Measurements from ENCODE around the gene TAPT1. TPM values are rescaled to one million over a fixed set of nuclear protein-coding genes. Genes with fewer than 3 reads are reported as not detected.

Gene TAPT1
- total RNA-seq, 2 experiments from 2014 or later: 31.9 to 34.3 TPM

DNA sequence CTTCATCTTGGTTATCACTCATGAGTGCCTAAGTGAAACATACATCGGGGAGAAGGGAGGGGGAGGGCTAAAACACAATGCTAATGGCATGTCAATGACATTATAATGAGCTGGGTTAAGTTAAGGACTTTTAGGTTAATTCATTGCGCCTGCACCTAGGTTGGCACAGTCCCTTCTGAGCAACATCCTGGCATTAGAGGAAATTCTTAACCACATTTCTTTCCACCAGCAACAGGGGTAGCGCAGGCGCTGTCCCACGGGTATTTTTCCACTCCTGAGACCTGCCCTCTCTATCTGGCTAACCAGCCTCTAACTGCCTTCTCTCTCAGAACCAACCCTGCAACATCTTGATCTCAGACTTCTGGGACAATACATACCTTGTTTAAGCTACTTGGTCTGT, 103.5 kb downstream of the TAPT1 start:
- peak; percentile 66 for ATAC-seq
- Mint-ChIP-seq H3K9me3 (ENCODE audit: insufficient read depth) (no peaks in the 10 kb centered on the region), H3K4me1 (ENCODE audit: low read depth) (peaks cover 17% of the 10 kb centered on the region), H3K4me3 (no peak overlapping the region), H3K27me3 (ENCODE audit: low read depth) (no peaks in the 10 kb centered on the region), H3K36me3 (ENCODE audit: low read depth) (no peaks in the 10 kb centered on the region), H3K27ac (no peak overlapping the region)
- ChIA-PET POLR2A (no interaction called here), CTCF (interaction anchor here (0.8 to 2.0 kb wide), 3 partner anchors 83 to 142 kb away, joined by 3 to 4 read pairs (median 4); no protein-coding TSS in a partner anchor)
- DNase-seq: peak; percentile 32

DNA sequence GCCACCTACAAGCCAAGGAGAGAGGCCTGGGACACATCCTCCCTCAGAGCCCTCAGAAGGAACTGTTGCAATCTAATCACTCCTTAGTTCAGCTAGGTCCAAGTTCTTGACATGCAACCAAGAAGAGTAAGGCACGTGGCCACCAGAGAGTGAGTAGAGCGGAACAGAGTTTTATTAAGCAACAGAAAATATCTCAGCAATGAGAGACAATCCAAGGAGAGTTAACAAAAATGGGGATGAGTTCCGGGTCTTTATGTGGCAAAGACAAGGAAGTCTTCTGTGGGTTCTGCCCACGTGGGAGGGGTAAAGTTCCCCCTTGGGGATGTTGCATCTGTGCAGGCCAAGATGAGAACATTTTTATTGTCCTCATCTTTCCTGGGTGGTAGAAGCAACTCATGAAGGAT, 104.0 kb downstream of the TAPT1 start:
- no peaks in the 10 kb centered on the region for H3K36me3 Mint-ChIP-seq (ENCODE audit: low read depth)
- POLR2A ChIA-PET: no interaction called here
- ATAC-seq: no peak
- H3K27me3 Mint-ChIP-seq (ENCODE audit: low read depth): no peaks in the 10 kb centered on the region
- no peak for DNase-seq
- no peaks in the 10 kb centered on the region for H3K9me3 Mint-ChIP-seq (ENCODE audit: insufficient read depth)
- CTCF ChIA-PET: interaction anchor here (1.0 kb wide), 1 partner anchor 83 kb away, joined by 4 read pairs; no protein-coding TSS in a partner anchor
- H3K27ac Mint-ChIP-seq: no peak overlapping the region
- H3K4me3 Mint-ChIP-seq: no peak overlapping the region
- peaks cover 17% of the 10 kb centered on the region for H3K4me1 Mint-ChIP-seq (ENCODE audit: low read depth)

DNA sequence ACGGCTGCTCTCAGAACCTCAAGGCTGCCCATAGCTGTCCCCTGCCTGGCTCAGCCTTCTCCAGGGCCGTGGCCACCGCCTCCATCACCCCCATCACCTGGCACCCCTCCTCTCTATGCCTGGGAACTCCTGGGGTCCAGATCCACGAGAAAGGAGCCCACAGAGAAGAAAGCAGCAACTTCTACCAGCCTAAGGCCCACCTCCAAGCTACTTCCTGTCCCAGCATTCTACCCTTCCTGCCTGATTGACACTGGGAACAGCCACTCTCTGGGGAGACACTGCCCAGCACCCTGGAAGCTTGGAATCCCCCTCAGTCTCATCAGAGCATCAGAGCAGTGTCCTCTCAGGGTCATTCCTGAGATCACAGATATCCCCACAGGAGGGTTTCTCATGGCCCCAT, 105.6 kb downstream of the TAPT1 start:
- no peak overlapping the region for H3K4me3 Mint-ChIP-seq
- H3K9me3 Mint-ChIP-seq (ENCODE audit: insufficient read depth): no peaks in the 10 kb centered on the region
- no peaks in the 10 kb centered on the region for H3K36me3 Mint-ChIP-seq (ENCODE audit: low read depth)
- CTCF ChIA-PET: no interaction called here
- ATAC-seq (no peak), DNase-seq (no peak)
- POLR2A ChIA-PET: no interaction called here
- no peaks in the 10 kb centered on the region for H3K27me3 Mint-ChIP-seq (ENCODE audit: low read depth)
- no peak overlapping the region for H3K27ac Mint-ChIP-seq
- peaks cover 17% of the 10 kb centered on the region for H3K4me1 Mint-ChIP-seq (ENCODE audit: low read depth)

DNA sequence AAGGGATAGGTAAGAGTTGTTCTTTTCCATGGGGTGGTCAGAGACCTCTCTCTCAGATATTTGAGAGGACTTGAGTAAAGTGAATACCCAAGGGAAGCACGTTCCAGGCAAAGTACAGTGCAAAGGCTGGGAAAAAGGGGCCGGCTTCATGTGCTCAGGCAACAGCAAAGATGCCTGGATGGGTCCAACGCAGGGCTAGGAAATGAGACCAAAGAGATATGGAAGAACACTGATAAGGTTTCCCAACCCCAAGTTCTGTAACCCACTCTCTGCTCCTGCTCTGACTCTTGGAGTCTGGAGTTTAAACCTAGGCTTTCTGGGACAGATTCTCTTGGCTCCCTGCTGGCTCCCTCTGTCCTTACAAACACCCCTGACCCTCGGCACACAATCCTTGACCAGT, 106.3 kb downstream of the TAPT1 start:
- Mint-ChIP-seq H3K9me3 (ENCODE audit: insufficient read depth) (no peaks in the 10 kb centered on the region), H3K27me3 (ENCODE audit: low read depth) (no peaks in the 10 kb centered on the region), H3K4me1 (ENCODE audit: low read depth) (peaks cover 17% of the 10 kb centered on the region), H3K36me3 (ENCODE audit: low read depth) (no peaks in the 10 kb centered on the region), H3K27ac (no peak overlapping the region), H3K4me3 (no peak overlapping the region)
- DNase-seq (no peak), ATAC-seq (no peak)
- POLR2A ChIA-PET: no interaction called here
- CTCF ChIA-PET: no interaction called here

DNA sequence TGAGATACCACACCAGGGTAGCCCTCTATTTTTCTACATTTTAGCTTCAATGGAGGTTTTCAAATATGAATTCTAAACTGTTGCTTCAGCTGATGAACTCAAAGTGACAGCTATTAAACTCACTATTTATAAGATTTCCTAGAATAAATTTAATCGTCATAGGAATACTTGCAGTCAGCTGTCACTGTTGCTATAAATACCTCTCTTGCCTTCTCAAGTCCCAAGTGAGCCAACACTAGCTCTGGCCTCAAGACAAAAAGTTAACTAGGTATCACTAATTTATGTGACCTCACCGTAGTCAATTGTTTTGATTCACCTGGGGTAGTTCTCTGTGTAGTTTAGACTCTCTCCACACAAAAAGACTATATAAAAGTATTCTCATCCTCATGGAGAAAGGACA, 108.2 kb downstream of the TAPT1 start:
- Mint-ChIP-seq H3K27me3 (ENCODE audit: low read depth) (no peaks in the 10 kb centered on the region), H3K27ac (no peak overlapping the region), H3K4me3 (no peak overlapping the region), H3K36me3 (ENCODE audit: low read depth) (no peaks in the 10 kb centered on the region), H3K4me1 (ENCODE audit: low read depth) (peaks cover 12% of the 10 kb centered on the region), H3K9me3 (ENCODE audit: insufficient read depth) (no peaks in the 10 kb centered on the region)
- ATAC-seq (no peak), DNase-seq (no peak)
- ChIA-PET POLR2A (no interaction called here), CTCF (interaction anchor here (1.2 kb wide), 1 partner anchor 15 kb away, joined by 3 read pairs; no protein-coding TSS in a partner anchor)

DNA sequence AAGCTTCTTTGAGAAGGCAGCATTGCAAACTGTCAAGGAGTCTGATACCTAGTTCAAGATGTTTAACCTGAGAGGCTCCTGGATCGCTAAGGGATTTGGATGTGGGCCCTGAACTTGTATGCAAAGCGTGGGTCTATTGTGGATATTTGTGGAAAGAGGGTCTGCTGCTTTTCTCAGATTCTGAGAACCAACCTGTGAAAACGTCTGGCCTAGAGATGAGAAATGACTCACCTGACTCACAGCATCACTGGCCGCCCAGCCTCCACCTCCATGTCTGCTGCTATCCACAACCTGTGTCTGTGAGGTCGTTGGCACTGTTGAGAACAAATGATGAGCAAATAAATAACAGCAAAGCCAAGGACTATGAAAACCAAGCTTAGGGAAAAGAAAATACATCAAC, 109.1 kb downstream of the TAPT1 start:
- Mint-ChIP-seq H3K4me3 (no peak overlapping the region), H3K36me3 (ENCODE audit: low read depth) (no peaks in the 10 kb centered on the region), H3K9me3 (ENCODE audit: insufficient read depth) (no peaks in the 10 kb centered on the region), H3K27me3 (ENCODE audit: low read depth) (peaks cover 2% of the 10 kb centered on the region), H3K4me1 (ENCODE audit: low read depth) (peaks cover 3% of the 10 kb centered on the region), H3K27ac (no peak overlapping the region)
- no peak for ATAC-seq
- CTCF ChIA-PET: no interaction called here
- POLR2A ChIA-PET: no interaction called here
- no peak for DNase-seq

DNA sequence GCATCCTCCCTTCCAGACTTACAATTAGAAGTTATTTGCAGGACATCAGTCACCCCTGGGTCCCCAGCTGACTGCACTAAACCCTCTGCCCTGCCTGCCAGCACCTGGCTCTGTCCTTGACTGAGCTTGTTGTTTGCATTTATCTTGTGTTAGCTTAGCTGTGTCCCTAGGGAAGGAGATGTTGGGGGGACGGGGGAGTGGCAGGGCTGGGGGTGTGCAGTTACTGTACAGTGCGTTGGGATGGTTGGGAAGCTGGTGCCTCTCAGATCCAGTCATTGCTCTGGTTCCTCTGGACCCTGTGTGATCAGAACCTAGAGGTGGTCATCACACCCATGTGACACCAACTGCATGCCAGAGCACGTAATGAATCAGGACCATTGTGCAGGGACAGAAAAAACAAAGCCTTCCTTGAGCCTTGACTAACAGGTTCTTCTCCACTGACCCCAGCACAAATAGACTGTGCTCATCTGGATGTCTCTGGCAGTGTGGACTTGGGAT, 109.7 kb downstream of the TAPT1 start:
- Mint-ChIP-seq H3K4me3 (no peak overlapping the region), H3K27ac (no peak overlapping the region), H3K4me1 (ENCODE audit: low read depth) (no peaks in the 10 kb centered on the region), H3K27me3 (ENCODE audit: low read depth) (peaks cover 4% of the 10 kb centered on the region), H3K36me3 (ENCODE audit: low read depth) (no peaks in the 10 kb centered on the region), H3K9me3 (ENCODE audit: insufficient read depth) (no peaks in the 10 kb centered on the region)
- ChIA-PET POLR2A (no interaction called here), CTCF (no interaction called here)
- no peak for ATAC-seq
- no peak for DNase-seq

DNA sequence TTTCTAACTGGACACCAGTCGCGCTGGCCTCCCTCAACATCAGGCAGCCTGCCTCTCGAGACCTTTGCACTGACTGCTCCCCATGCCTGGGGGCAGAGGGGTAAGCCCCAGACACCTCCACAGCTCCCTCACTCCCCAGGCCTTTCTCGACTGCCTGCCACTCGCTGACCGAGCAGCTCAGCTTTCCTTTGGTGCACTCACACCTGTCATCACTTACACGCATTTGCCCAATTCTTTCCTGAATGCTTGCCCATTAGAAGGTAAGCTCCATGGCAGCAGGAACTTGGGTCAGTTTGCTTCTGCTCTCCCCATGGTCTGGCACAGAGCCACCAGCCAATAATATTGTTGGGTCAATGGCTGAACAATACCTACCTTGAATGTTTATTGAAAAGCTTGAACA, 110.3 kb downstream of the TAPT1 start:
- no peak overlapping the region for H3K4me3 Mint-ChIP-seq
- ATAC-seq (no peak), DNase-seq (no peak)
- H3K9me3 Mint-ChIP-seq (ENCODE audit: insufficient read depth): no peaks in the 10 kb centered on the region
- no peaks in the 10 kb centered on the region for H3K36me3 Mint-ChIP-seq (ENCODE audit: low read depth)
- ChIA-PET CTCF (no interaction called here), POLR2A (no interaction called here)
- H3K27ac Mint-ChIP-seq: no peak overlapping the region
- peaks cover 4% of the 10 kb centered on the region for H3K27me3 Mint-ChIP-seq (ENCODE audit: low read depth)
- no peaks in the 10 kb centered on the region for H3K4me1 Mint-ChIP-seq (ENCODE audit: low read depth)

DNA sequence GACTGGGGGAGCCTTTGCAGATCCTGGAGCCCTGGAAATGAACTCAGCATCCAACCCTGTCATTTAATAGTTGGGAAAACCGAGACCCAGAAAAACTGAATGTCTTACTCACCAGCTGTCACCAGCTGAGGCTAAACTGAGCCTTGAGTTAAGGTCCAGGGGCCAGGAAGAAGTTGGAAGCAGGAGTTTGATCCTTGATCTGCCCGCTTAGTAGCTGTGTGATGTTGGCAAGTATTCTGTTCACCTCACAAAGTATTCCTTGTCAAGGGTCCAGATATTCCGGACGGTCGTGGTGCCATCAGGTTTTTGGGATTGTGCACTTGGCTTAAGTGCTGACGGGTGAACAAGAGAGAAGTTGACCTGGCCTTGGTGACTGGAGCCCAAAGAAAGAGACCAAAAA, 111.7 kb downstream of the TAPT1 start:
- Mint-ChIP-seq H3K27me3 (ENCODE audit: low read depth) (peaks cover 4% of the 10 kb centered on the region), H3K27ac (no peak overlapping the region), H3K4me3 (no peak overlapping the region), H3K9me3 (ENCODE audit: insufficient read depth) (no peaks in the 10 kb centered on the region), H3K36me3 (ENCODE audit: low read depth) (no peaks in the 10 kb centered on the region), H3K4me1 (ENCODE audit: low read depth) (no peaks in the 10 kb centered on the region)
- no peak for ATAC-seq
- CTCF ChIA-PET: interaction anchor here (0.5 kb wide), 1 partner anchor 41 kb away, joined by 3 read pairs; no protein-coding TSS in a partner anchor
- DNase-seq: no peak
- POLR2A ChIA-PET: no interaction called here

DNA sequence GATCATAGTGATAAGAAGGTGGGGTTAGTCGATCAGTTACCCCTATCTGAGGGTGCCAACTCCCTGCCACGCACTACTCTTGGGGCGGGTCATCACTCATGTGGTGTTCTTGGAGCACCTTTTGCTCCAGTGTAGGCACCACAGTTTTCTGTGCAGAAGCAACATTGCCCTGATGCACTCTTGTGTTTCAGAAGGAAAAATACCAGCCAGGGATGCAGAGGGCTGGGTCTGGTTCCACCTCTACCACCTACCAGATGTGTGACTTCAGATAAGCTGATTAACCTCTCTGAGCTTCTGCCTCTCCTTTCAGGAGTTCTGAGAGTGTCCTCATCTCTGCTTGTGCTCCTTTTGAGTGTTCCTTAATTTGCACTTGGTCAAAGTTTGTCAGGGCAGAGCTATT, 112.5 kb downstream of the TAPT1 start:
- POLR2A ChIA-PET: interaction anchor here (0.6 kb wide), 1 partner anchor 1162 kb away, joined by 3 read pairs; no protein-coding TSS in a partner anchor
- no peak overlapping the region for H3K4me3 Mint-ChIP-seq
- no peaks in the 10 kb centered on the region for H3K9me3 Mint-ChIP-seq (ENCODE audit: insufficient read depth)
- no peaks in the 10 kb centered on the region for H3K4me1 Mint-ChIP-seq (ENCODE audit: low read depth)
- no peak for ATAC-seq
- no peak for DNase-seq
- H3K27ac Mint-ChIP-seq: no peak overlapping the region
- H3K27me3 Mint-ChIP-seq (ENCODE audit: low read depth): peaks cover 4% of the 10 kb centered on the region
- CTCF ChIA-PET: no interaction called here
- H3K36me3 Mint-ChIP-seq (ENCODE audit: low read depth): no peaks in the 10 kb centered on the region

DNA sequence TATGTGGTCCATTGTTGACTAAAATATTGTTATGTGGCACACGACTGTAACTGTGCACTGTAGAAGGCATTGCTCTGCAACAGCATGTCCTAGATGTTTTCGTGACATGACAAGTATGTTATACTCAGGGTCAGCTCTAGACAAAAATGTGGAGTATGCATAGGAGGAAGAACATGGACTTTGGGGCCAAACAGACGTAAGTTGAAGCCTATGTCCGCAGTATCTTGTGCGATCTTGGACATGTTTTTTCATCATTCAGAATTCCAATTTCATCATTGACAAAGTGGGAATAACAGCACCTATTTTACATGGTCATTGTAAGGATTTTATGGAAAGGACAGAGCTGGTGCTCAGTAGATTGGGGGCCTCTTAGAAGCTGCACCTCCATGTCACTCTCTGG, 114.7 kb downstream of the TAPT1 start:
- Mint-ChIP-seq H3K4me3 (no peak overlapping the region), H3K36me3 (ENCODE audit: low read depth) (no peaks in the 10 kb centered on the region), H3K27ac (no peak overlapping the region), H3K4me1 (ENCODE audit: low read depth) (no peaks in the 10 kb centered on the region), H3K9me3 (ENCODE audit: insufficient read depth) (no peaks in the 10 kb centered on the region), H3K27me3 (ENCODE audit: low read depth) (peaks cover 4% of the 10 kb centered on the region)
- ChIA-PET CTCF (no interaction called here), POLR2A (no interaction called here)
- no peak for DNase-seq
- no peak for ATAC-seq

DNA sequence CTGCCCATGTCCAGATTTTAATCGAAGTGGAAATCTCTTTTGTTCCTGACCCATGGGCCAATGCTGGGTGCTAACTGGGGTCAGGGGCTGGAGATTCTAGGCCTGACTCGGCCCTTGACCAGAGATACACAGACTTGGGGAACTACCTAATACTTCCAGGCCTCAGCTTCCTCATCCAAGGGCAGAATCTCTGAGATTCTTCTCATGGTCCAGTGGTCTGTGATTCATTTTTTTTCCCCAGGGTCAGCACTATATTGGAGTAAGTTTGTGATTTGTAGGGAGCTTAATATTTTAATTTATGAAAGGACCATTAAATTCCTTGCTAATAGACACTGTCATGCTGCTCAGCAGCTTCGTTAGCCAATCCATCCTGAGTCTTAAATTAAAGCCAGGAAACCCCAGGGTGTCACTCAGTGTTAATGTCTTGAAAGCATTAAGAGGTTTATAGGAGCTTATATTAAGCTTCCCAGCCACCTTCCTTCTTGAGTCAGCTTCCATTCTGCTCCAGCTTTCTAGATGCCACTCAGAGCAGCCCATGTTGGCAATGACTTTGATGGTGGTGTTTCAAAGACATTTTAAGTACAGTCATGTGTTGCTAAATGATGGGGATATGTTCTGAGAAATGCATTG, 115.5 kb downstream of the TAPT1 start:
- H3K4me1 Mint-ChIP-seq (ENCODE audit: low read depth): no peaks in the 10 kb centered on the region
- POLR2A ChIA-PET: no interaction called here
- no peak for ATAC-seq
- no peaks in the 10 kb centered on the region for H3K9me3 Mint-ChIP-seq (ENCODE audit: insufficient read depth)
- peaks cover 4% of the 10 kb centered on the region for H3K27me3 Mint-ChIP-seq (ENCODE audit: low read depth)
- H3K4me3 Mint-ChIP-seq: no peak overlapping the region
- H3K36me3 Mint-ChIP-seq (ENCODE audit: low read depth): no peaks in the 10 kb centered on the region
- CTCF ChIA-PET: interaction anchor here (1.1 kb wide), 1 partner anchor 95 kb away, joined by 3 read pairs; no protein-coding TSS in a partner anchor
- DNase-seq: no peak
- no peak overlapping the region for H3K27ac Mint-ChIP-seq

All from activated CD8-positive, alpha-beta T cell treated with anti-CD3 and anti-CD28 coated beads, Interleukin-2, amount 10 ng/mL, durations not matched to agents 7 days and 5 days (primary cell).